ENCODE data around the gene AZIN2.

DNA sequence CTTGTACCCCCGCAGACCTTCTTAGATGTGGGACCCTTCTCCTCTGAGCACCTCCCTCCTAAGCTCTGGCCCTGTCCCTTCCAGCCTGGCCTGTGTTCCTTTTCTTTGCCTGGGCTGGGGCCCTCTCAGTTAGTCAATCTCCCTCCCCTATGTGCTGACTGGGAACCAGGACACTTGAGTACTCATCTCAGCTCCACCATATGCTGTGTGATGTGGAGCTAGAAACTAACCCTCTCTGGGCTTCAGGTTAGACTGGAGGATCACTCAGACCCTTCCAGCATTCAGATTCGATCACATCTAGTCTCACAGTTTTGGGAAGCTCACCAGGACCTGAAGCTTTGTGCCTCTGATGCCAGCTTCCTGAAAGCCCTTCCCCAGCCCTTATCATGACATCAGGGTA, 60.3 kb downstream of the AZIN2 start:
- TF ChIP-seq POLR2A (IDR thresholded peaks at IDR 0.05) (no peak), EP300 (IDR thresholded peaks at IDR 0.05) (no peak)
- TF ChIP-seq, protein P1, sequence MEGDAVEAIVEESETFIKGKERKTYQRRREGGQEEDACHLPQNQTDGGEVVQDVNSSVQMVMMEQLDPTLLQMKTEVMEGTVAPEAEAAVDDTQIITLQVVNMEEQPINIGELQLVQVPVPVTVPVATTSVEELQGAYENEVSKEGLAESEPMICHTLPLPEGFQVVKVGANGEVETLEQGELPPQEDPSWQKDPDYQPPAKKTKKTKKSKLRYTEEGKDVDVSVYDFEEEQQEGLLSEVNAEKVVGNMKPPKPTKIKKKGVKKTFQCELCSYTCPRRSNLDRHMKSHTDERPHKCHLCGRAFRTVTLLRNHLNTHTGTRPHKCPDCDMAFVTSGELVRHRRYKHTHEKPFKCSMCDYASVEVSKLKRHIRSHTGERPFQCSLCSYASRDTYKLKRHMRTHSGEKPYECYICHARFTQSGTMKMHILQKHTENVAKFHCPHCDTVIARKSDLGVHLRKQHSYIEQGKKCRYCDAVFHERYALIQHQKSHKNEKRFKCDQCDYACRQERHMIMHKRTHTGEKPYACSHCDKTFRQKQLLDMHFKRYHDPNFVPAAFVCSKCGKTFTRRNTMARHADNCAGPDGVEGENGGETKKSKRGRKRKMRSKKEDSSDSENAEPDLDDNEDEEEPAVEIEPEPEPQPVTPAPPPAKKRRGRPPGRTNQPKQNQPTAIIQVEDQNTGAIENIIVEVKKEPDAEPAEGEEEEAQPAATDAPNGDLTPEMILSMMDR (IDR thresholded peaks at IDR 0.05), result no peak

Measured in upper lobe of left lung (tissue), 4 donors.